H9 (cell line): Measurements from ENCODE around the gene IGSF9B. TPM values are rescaled to one million over a fixed set of nuclear protein-coding genes. Genes with fewer than 3 reads are reported as not detected.

Experiments
- DNase-seq: peaks from one replicate; pipeline ENCODE4 v3.0.0-alpha.2; 2017
- H2AFZ ChIP-seq: one replicate; pipeline ENCODE4 v1.6.1; 2013; ENCODE audit warnings: mild to moderate bottlenecking, low read length, control low read depth, moderate library complexity
- H2AK5ac ChIP-seq: 2 replicates; pipeline ENCODE4 v1.6.1; 2013; ENCODE audit warnings: low read length, control low read depth, mixed read lengths; ENCODE audit not compliant: insufficient read length
- H2BK120ac ChIP-seq: one replicate; pipeline ENCODE4 v1.6.1; 2013; ENCODE audit warnings: low read depth, mild to moderate bottlenecking, low read length, control low read depth, inconsistent platforms; ENCODE audit not compliant: poor library complexity, severe bottlenecking
- H2BK12ac ChIP-seq: 2 replicates; pipeline ENCODE4 v1.6.1; 2013; ENCODE audit warnings: low read length, control low read depth, mixed read lengths, low read depth; ENCODE audit not compliant: insufficient read length
- H2BK15ac ChIP-seq: 2 replicates; pipeline ENCODE4 v1.6.1; 2013; ENCODE audit warnings: low read depth, low read length, control low read depth
- H2BK20ac ChIP-seq: one replicate; pipeline ENCODE4 v1.6.1; 2013; ENCODE audit warnings: low read depth, mild to moderate bottlenecking, low read length, control low read depth, inconsistent platforms; ENCODE audit not compliant: poor library complexity, severe bottlenecking
- H2BK5ac ChIP-seq: 2 replicates; pipeline ENCODE4 v1.6.1; 2013; ENCODE audit warnings: low read length, control low read depth, mixed read lengths; ENCODE audit not compliant: insufficient read length
- H3K14ac ChIP-seq: 2 replicates; pipeline ENCODE4 v1.6.1; 2013; ENCODE audit warnings: low read length, control low read depth; ENCODE audit not compliant: insufficient read depth
- H3K18ac ChIP-seq: 2 replicates; pipeline ENCODE4 v1.6.1; 2013; ENCODE audit warnings: low read depth, mild to moderate bottlenecking, mixed read lengths, low read length, control low read depth; ENCODE audit not compliant: insufficient read length
- H3K23ac ChIP-seq: 2 replicates; pipeline ENCODE4 v1.6.1; 2013; ENCODE audit warnings: low read length, control low read depth, mixed read lengths, low read depth; ENCODE audit not compliant: insufficient read length
- H3K23me2 ChIP-seq: 2 replicates; pipeline ENCODE4 v1.6.1; 2013; ENCODE audit warnings: low read depth, mild to moderate bottlenecking, mixed read lengths, low read length, control low read depth; ENCODE audit not compliant: insufficient read length, poor library complexity, severe bottlenecking
- H3K27ac ChIP-seq: 2 replicates; pipeline ENCODE4 v1.5.1; 2013; ENCODE audit warnings: low read length, control low read depth, mixed read lengths, low read depth; ENCODE audit not compliant: insufficient read length
- H3K27me3 ChIP-seq: 2 replicates; pipeline ENCODE4 v1.6.1; 2013; ENCODE audit warnings: low read length, control low read depth, inconsistent platforms; ENCODE audit not compliant: insufficient read depth
- H3K4ac ChIP-seq: 2 replicates; pipeline ENCODE4 v1.6.1; 2013; ENCODE audit warnings: low read depth, mild to moderate bottlenecking, control low read depth, inconsistent platforms, low read length, moderate library complexity
- H3K4me1 ChIP-seq: 2 replicates; pipeline ENCODE4 v1.6.1; 2013; ENCODE audit warnings: low read length, control low read depth, inconsistent platforms; ENCODE audit not compliant: insufficient read depth
- H3K4me2 ChIP-seq: 2 replicates; pipeline ENCODE4 v1.6.1; 2013; ENCODE audit warnings: low read length, control low read depth, mixed read lengths; ENCODE audit not compliant: insufficient read length, insufficient read depth
- H3K56ac ChIP-seq: 2 replicates; pipeline ENCODE4 v1.6.1; 2013; ENCODE audit warnings: low read depth, mild to moderate bottlenecking, mixed read lengths, low read length, control low read depth; ENCODE audit not compliant: insufficient read length
- H3K79me1 ChIP-seq: 2 replicates; pipeline ENCODE4 v1.6.1; 2013; ENCODE audit warnings: low read depth, mild to moderate bottlenecking, moderate library complexity, low read length, control low read depth, inconsistent platforms; ENCODE audit not compliant: insufficient read depth, poor library complexity, severe bottlenecking
- H3K79me2 ChIP-seq: 2 replicates; pipeline ENCODE4 v1.6.1; 2013; ENCODE audit warnings: low read length, control low read depth, inconsistent platforms; ENCODE audit not compliant: insufficient read depth
- H3K9ac ChIP-seq: 2 replicates; pipeline ENCODE4 v1.6.1; 2013; ENCODE audit warnings: low read length, control low read depth, mixed read lengths; ENCODE audit not compliant: insufficient read length; ENCODE audit errors: extremely low read depth
- H3K9me3 ChIP-seq: one replicate; pipeline ENCODE4 v1.6.1; 2013; ENCODE audit warnings: low read depth, low read length, inconsistent platforms; ENCODE audit not compliant: control insufficient read depth
- H3T11ph ChIP-seq: one replicate; pipeline ENCODE4 v1.6.1; 2013; ENCODE audit warnings: mild to moderate bottlenecking, low read length, control low read depth, inconsistent platforms
- H4K20me1 ChIP-seq: one replicate; pipeline ENCODE4 v1.6.1; 2013; ENCODE audit not compliant: control insufficient read depth, insufficient read length, insufficient read depth
- H4K5ac ChIP-seq: 2 replicates; pipeline ENCODE4 v1.6.1; 2013; ENCODE audit warnings: low read depth, mild to moderate bottlenecking, mixed read lengths, low read length, control low read depth; ENCODE audit not compliant: insufficient read length
- H4K8ac ChIP-seq: replicated peaks from 2 replicates; pipeline ENCODE4 v1.6.1; 2013; ENCODE audit warnings: low read length, control low read depth, mixed read lengths, low read depth; ENCODE audit not compliant: insufficient read length
- H4K91ac ChIP-seq: 2 replicates; pipeline ENCODE4 v1.6.1; 2013; ENCODE audit warnings: low read depth, mild to moderate bottlenecking, moderate library complexity, mixed read lengths, low read length, control low read depth; ENCODE audit not compliant: insufficient read length
- H3K27ac Mint-ChIP-seq, 3 experiments: 2 replicates in 2 of 3; 3 replicates in 1 of 3; pipeline ENCODE4 v1.8.0; 2020 to 2021; ENCODE audit warnings: mixed read lengths in 3 of 3, mild to moderate bottlenecking in 1 of 3, moderate library complexity in 1 of 3
- H3K27me3 Mint-ChIP-seq: 2 replicates; pipeline ENCODE4 v1.8.0; 2021; ENCODE audit warnings: low read depth, mild to moderate bottlenecking, moderate library complexity, mixed read lengths
- H3K36me3 Mint-ChIP-seq, 3 experiments: 2 replicates in 2 of 3; 3 replicates in 1 of 3; pipeline ENCODE4 v1.8.0; 2020 to 2021; ENCODE audit warnings: low read depth in 3 of 3, mixed read lengths in 3 of 3; ENCODE audit not compliant: insufficient read depth in 1 of 3
- H3K4me1 Mint-ChIP-seq, 2 experiments: 2 replicates each; pipeline ENCODE4 v1.8.0; 2020; ENCODE audit warnings: mixed read lengths in 2 of 2
- H3K4me3 Mint-ChIP-seq, 2 experiments: 2 replicates in 1 of 2; 3 replicates in 1 of 2; pipeline ENCODE4 v1.8.0; 2020 to 2021; ENCODE audit warnings: mild to moderate bottlenecking in 2 of 2, mixed read lengths in 2 of 2, moderate library complexity in 1 of 2
- H3K9me3 Mint-ChIP-seq, 2 experiments: 2 replicates in 1 of 2; 3 replicates in 1 of 2; pipeline ENCODE4 v1.8.0; 2020; ENCODE audit warnings: mild to moderate bottlenecking in 2 of 2, mixed read lengths in 2 of 2, moderate library complexity in 1 of 2
- WGBS: extraction: QIAGEN DNeasy Blood & Tissue Kit; methylation state at CpG from one replicate; pipeline ENCODE4 v1.1.7; 2013; ENCODE audit warnings: missing lambda C conversion rate, low lambda C conversion rate, mixed read lengths; ENCODE audit not compliant: insufficient read length; ENCODE audit errors: extremely low coverage; 5-methylcytosine and 5-hydroxymethylcytosine counted together
- total RNA-seq: library from RNA; stranded (reverse); gene quantifications from 2 replicates; pipeline ENCODE4 v1.2.1, GENCODE V29; 2021
- TF ChIP-seq, protein P1 (sequence below): fragments of 200-600 bp; sonication (generic); conservative IDR thresholded peaks from 3 replicates; pipeline ENCODE4 v1.8.0; 2021; ENCODE audit warnings: antibody characterized with exemption, mild to moderate bottlenecking

Gene IGSF9B
- total RNA-seq, 1 experiment from 2014 or later: 25.7 TPM

DNA sequence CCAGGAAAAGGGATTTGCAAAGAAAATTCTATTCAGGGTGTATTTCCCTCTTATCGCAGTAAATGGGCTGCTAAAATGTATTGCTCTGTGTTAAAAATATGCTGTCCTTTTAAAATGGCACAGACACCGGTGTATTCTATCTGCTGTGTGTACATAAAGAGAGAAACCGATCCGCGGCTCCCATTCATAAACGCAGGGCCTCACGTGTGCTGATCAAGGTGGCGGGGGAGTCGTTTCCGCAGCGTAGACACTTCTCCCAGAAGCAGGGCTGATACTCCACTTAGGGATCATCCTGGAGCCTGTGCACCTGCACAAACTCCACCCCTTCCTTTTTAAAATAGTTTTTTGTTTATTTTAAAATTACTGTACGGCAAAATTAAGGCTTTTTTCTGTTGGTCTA is 26.1 kb upstream of the IGSF9B start:
- peaks cover 20% of the 10 kb centered on the region for H3K27me3 Mint-ChIP-seq

More for the DNA sequence above, 26.1 kb upstream of the IGSF9B start:
- TF ChIP-seq, protein P1, sequence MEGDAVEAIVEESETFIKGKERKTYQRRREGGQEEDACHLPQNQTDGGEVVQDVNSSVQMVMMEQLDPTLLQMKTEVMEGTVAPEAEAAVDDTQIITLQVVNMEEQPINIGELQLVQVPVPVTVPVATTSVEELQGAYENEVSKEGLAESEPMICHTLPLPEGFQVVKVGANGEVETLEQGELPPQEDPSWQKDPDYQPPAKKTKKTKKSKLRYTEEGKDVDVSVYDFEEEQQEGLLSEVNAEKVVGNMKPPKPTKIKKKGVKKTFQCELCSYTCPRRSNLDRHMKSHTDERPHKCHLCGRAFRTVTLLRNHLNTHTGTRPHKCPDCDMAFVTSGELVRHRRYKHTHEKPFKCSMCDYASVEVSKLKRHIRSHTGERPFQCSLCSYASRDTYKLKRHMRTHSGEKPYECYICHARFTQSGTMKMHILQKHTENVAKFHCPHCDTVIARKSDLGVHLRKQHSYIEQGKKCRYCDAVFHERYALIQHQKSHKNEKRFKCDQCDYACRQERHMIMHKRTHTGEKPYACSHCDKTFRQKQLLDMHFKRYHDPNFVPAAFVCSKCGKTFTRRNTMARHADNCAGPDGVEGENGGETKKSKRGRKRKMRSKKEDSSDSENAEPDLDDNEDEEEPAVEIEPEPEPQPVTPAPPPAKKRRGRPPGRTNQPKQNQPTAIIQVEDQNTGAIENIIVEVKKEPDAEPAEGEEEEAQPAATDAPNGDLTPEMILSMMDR: no peak
- no peak overlapping the region for H3K4me2 ChIP-seq
- no peaks in the 10 kb centered on the region for H3K23me2 ChIP-seq
- Mint-ChIP-seq H3K36me3 (no peaks in the 10 kb centered on the region), H3K4me1 (peaks cover 2% of the 10 kb centered on the region in 2 experiments; a peak in 1 of 4 replicates), H3K9me3 (no peaks in the 10 kb centered on the region), H3K4me3 (no peak overlapping the region), H3K27ac (no peak overlapping the region)
- H3T11ph ChIP-seq: no peak overlapping the region
- no peak overlapping the region for H2AK5ac ChIP-seq
- H3K9me3 ChIP-seq: no peaks in the 10 kb centered on the region
- no peak for DNase-seq
- H2BK120ac ChIP-seq: no peak overlapping the region
- H3K56ac ChIP-seq: no peak overlapping the region
- H2AFZ ChIP-seq: no peak overlapping the region
- H3K9ac ChIP-seq: no peak overlapping the region
- no peak overlapping the region for H4K91ac ChIP-seq
- H3K4ac ChIP-seq: no peak overlapping the region
- no peak overlapping the region for H3K18ac ChIP-seq
- WGBS: no CpG with 5 or more reads among the region's 12 CpGs
- no peaks in the 10 kb centered on the region for H3K79me2 ChIP-seq
- H4K20me1 ChIP-seq: no peaks in the 10 kb centered on the region
- H3K14ac ChIP-seq: no peak overlapping the region
- H2BK12ac ChIP-seq: no peak overlapping the region
- no peak overlapping the region for H2BK20ac ChIP-seq
- no peak overlapping the region for H4K5ac ChIP-seq
- H2BK5ac ChIP-seq: no peak overlapping the region
- H2BK15ac ChIP-seq: no peak overlapping the region
- no peak overlapping the region for H4K8ac ChIP-seq
- H3K79me1 ChIP-seq: no peaks in the 10 kb centered on the region
- H3K23ac ChIP-seq: no peak overlapping the region
- H3K4me1 ChIP-seq: no peaks in the 10 kb centered on the region
- H3K27ac ChIP-seq: no peak overlapping the region
- no peaks in the 10 kb centered on the region for H3K27me3 ChIP-seq
